H1 (cell line): ENCODE measurements around the gene CCDC15. TPM values are rescaled to one million over a fixed set of nuclear protein-coding genes. Genes with fewer than 3 reads are reported as not detected.
A peak's percentile ranks its signal among the peaks of the same experiment; 100 is the strongest.

Source experiments
- CEBPB ChIP-seq: IDR thresholded peaks from 2 replicates; pipeline ENCODE4 v1.6.1; 2012; ENCODE audit warnings: low read depth, low read length
- CHD7 ChIP-seq: fragments of 300-600 bp; sonication (generic); IDR thresholded peaks from 2 replicates; pipeline ENCODE4 v1.7.1; 2012; ENCODE audit warnings: low read length, moderate library complexity, mild to moderate bottlenecking, inconsistent platforms; ENCODE audit not compliant: insufficient replicate concordance
- CTCF ChIP-seq, 3 experiments: IDR thresholded peaks; 1 replicate in 2 of 3; 2 replicates in 1 of 3; pipeline versions ENCODE4 v1.5.1 to v1.6.1; 2011; ENCODE audit warnings: low read length in 3 of 3, mild to moderate bottlenecking in 3 of 3, inconsistent platforms in 2 of 3, low read depth in 1 of 3, moderate library complexity in 1 of 3; ENCODE audit not compliant: insufficient read depth in 1 of 3; ENCODE audit errors: control extremely low read depth in 1 of 3
- NANOG ChIP-seq: IDR thresholded peaks from 2 replicates; pipeline ENCODE4 v1.6.1; 2011; ENCODE audit warnings: low read length, low read depth, mild to moderate bottlenecking, inconsistent platforms; ENCODE audit not compliant: insufficient read depth, poor library complexity, severe bottlenecking
- SIN3A ChIP-seq, 2 experiments: IDR thresholded peaks in 1 of 2; conservative IDR thresholded peaks in 1 of 2; 2 replicates each; pipeline ENCODE4 v1.6.1; 2011 to 2012; ENCODE audit warnings: low read length in 2 of 2, improper control_type of control experiment in 1 of 2, low read depth in 1 of 2, mild to moderate bottlenecking in 1 of 2
- SP1 ChIP-seq: IDR thresholded peaks from 2 replicates; pipeline ENCODE4 v1.6.1; 2011; ENCODE audit warnings: low read depth, low read length
- TAF1 ChIP-seq: IDR thresholded peaks from 2 replicates; pipeline ENCODE4 v1.6.1; 2011; ENCODE audit warnings: mild to moderate bottlenecking, low read depth, low read length
- polyA plus RNA-seq, 7 experiments: library from polyadenylated mRNA; depleted of rRNA in 3 of 7; stranded (reverse) in 5 of 7; unstranded in 2 of 7; fragments of >200 nt in 5 of 7; fragments of 200-250 nt in 2 of 7; gene quantifications; 1 replicate in 5 of 7; 2 replicates in 1 of 7; 4 replicates in 1 of 7; pipeline versions ENCODE4 v1.2.1 to v1.2.3, GENCODE V29; 2011 to 2013; ENCODE audit warnings: missing spikeins in 2 of 7, mixed read lengths in 2 of 7
- total RNA-seq: library from RNA; stranded (reverse); fragmentation: NEBNext Ultra II Directional; extraction: Animal tissue kit (Norgen Biotek cat#: 25700); gene quantifications from 2 replicates; pipeline ENCODE4 v1.2.1, GENCODE V29; 2021

The CCDC15 gene
- total and polyA plus RNA-seq, 2 of the 8 experiments (the other 6 are each of a cell fraction or from before 2014, with no cell fraction given), result 1.5 to 3.1 TPM

GRCh38 chr11:124983674-124984511 is 29.9 kb downstream of the CCDC15 start (continued):
- TF ChIP-seq CHD7, result no peak
- no peak for TF ChIP-seq SIN3A (conservative IDR thresholded peaks at IDR 0.05 in 1 of 2, IDR thresholded peaks at IDR 0.05 in 1 of 2; ENCODE audit: low read depth in 1 of 2, low read length in 2 of 2)
- peak in 2 of 3 experiments; percentile 35 to 61; a peak in 2 of 4 replicates for TF ChIP-seq CTCF (IDR thresholded peaks at IDR 0.05; ENCODE audit: control extremely low read depth in 1 of 3, insufficient read depth in 1 of 3, low read depth in 1 of 3, low read length in 3 of 3)
- TF ChIP-seq NANOG, result no peak
- no peak for TF ChIP-seq TAF1
- no peak for TF ChIP-seq SP1
- TF ChIP-seq CEBPB, result no peak
